ENCODE measurements around the gene SHROOM3. TPM values are rescaled to one million over a fixed set of nuclear protein-coding genes. Genes with fewer than 3 reads are reported as not detected.
A peak's percentile ranks its signal among the peaks of the same experiment; 100 is the strongest.
"Not testable (repeated sequence)": the region's sequence is repeated elsewhere in the genome, so short reads cannot be mapped to it uniquely, and the experiment has no call there.

Gene SHROOM3
- total RNA-seq, 1 donor from 2014 or later: 42.7 TPM

GRCh38 chr4:76607266-76607799 lies 172.3 kb downstream of the SHROOM3 start:
- TF ChIP-seq CTCF (IDR thresholded peaks at IDR 0.05): no peak
- Mint-ChIP-seq H3K36me3 (ENCODE audit: low read depth) (no peaks in the 10 kb centered on the region), H3K9me3 (ENCODE audit: low read depth) (no peaks in the 10 kb centered on the region), H3K27ac (ENCODE audit: unreplicated experiment) (peak overlapping the region; percentile 78), H3K4me3 (ENCODE audit: unreplicated experiment) (no peak overlapping the region), H3K27me3 (ENCODE audit: low read depth) (no peaks in the 10 kb centered on the region), H3K4me1 (ENCODE audit: low read depth) (peaks cover 70% of the 10 kb centered on the region)
- no peak for DNase-seq (ENCODE audit: low spot score)

- Mint-ChIP-seq H3K27me3 (ENCODE audit: low read depth) (no peaks in the 10 kb centered on the region), H3K36me3 (ENCODE audit: low read depth) (no peaks in the 10 kb centered on the region), H3K4me3 (ENCODE audit: unreplicated experiment) (no peak overlapping the region), H3K4me1 (ENCODE audit: low read depth) (peaks cover 71% of the 10 kb centered on the region), H3K27ac (ENCODE audit: unreplicated experiment) (no peak overlapping the region), H3K9me3 (ENCODE audit: low read depth) (no peaks in the 10 kb centered on the region)
- no peak for TF ChIP-seq CTCF (IDR thresholded peaks at IDR 0.05)
- DNase-seq (ENCODE audit: low spot score): no peak
Measured at GRCh38 chr4:76607846-76608245, 172.8 kb downstream of the SHROOM3 start.

- not testable (repeated sequence) for H3K27ac Mint-ChIP-seq (ENCODE audit: unreplicated experiment); H3K36me3 Mint-ChIP-seq (ENCODE audit: low read depth); H3K4me3 Mint-ChIP-seq (ENCODE audit: unreplicated experiment); H3K9me3 Mint-ChIP-seq (ENCODE audit: low read depth); DNase-seq (ENCODE audit: low spot score); H3K27me3 Mint-ChIP-seq (ENCODE audit: low read depth)
- H3K4me1 Mint-ChIP-seq (ENCODE audit: low read depth): peaks cover 78% of the 10 kb centered on the region
Measured at GRCh38 chr4:76608549-76608948, 173.5 kb downstream of the SHROOM3 start.

GRCh38 chr4:76610751-76611547 lies 175.9 kb downstream of the SHROOM3 start:
- no peak for DNase-seq (ENCODE audit: low spot score)
- Mint-ChIP-seq H3K4me1 (ENCODE audit: low read depth) (peaks cover 89% of the 10 kb centered on the region), H3K36me3 (ENCODE audit: low read depth) (no peaks in the 10 kb centered on the region), H3K4me3 (ENCODE audit: unreplicated experiment) (peak overlapping the region; percentile 56), H3K27me3 (ENCODE audit: low read depth) (no peaks in the 10 kb centered on the region), H3K27ac (ENCODE audit: unreplicated experiment) (peak overlapping the region; percentile 95), H3K9me3 (ENCODE audit: low read depth) (no peaks in the 10 kb centered on the region)
- peak; percentile 48 for TF ChIP-seq CTCF (IDR thresholded peaks at IDR 0.05)

- Mint-ChIP-seq H3K27me3 (ENCODE audit: low read depth) (no peaks in the 10 kb centered on the region), H3K36me3 (ENCODE audit: low read depth) (no peaks in the 10 kb centered on the region), H3K4me3 (ENCODE audit: unreplicated experiment) (peak overlapping the region; percentile 56), H3K27ac (ENCODE audit: unreplicated experiment) (peak overlapping the region; percentile 95), H3K9me3 (ENCODE audit: low read depth) (no peaks in the 10 kb centered on the region), H3K4me1 (ENCODE audit: low read depth) (peaks cover 93% of the 10 kb centered on the region)
- TF ChIP-seq CTCF (IDR thresholded peaks at IDR 0.05): no peak
- DNase-seq (ENCODE audit: low spot score): no peak
Measured at GRCh38 chr4:76611616-76612207, 176.7 kb downstream of the SHROOM3 start.

Data from chondrocyte (in vitro differentiated cells).